OCI-LY1 (cell line): Measurements from ENCODE around the gene VDAC1.

Experiments used
- H2AFZ ChIP-seq: fragments of 200-600 bp; sonication (generic), shearing (Covaris generic); 2 replicates; pipeline ENCODE4 v1.6.0; 2014; ENCODE audit warnings: antibody characterized with exemption, mild to moderate bottlenecking, low read length
- H3F3A ChIP-seq: fragments of 200-600 bp; sonication (generic), shearing (Covaris generic); 2 replicates; pipeline ENCODE4 v1.6.0; 2014; ENCODE audit warnings: mild to moderate bottlenecking, antibody characterized with exemption, low read length, moderate library complexity; ENCODE audit not compliant: insufficient read depth
- H3K27ac ChIP-seq: fragments of 200-600 bp; sonication (generic); 2 replicates; pipeline ENCODE4 v1.5.1; 2014; ENCODE audit warnings: low read length, mixed run types, mild to moderate bottlenecking, low read depth; ENCODE audit not compliant: poor library complexity, severe bottlenecking
- H3K27me3 ChIP-seq: fragments of 200-600 bp; sonication (generic); 2 replicates; pipeline ENCODE4 v1.6.0; 2014; ENCODE audit warnings: antibody characterized with exemption, mild to moderate bottlenecking, low read length, moderate library complexity; ENCODE audit not compliant: insufficient read depth
- H3K36me3 ChIP-seq: fragments of 200-600 bp; sonication (generic); 2 replicates; pipeline ENCODE4 v1.6.1; 2014; ENCODE audit warnings: mild to moderate bottlenecking, antibody characterized with exemption, low read length, moderate library complexity, mixed read lengths; ENCODE audit not compliant: insufficient read depth
- H3K4me1 ChIP-seq: fragments of 200-600 bp; sonication (generic); 2 replicates; pipeline ENCODE4 v1.5.1; 2014; ENCODE audit warnings: mild to moderate bottlenecking, low read length, moderate library complexity; ENCODE audit not compliant: insufficient read depth, severe bottlenecking
- H3K4me2 ChIP-seq: fragments of 200-600 bp; sonication (generic), shearing (Covaris generic); 2 replicates; pipeline ENCODE4 v1.6.1; 2014; ENCODE audit warnings: low read length
- H3K4me3 ChIP-seq: fragments of 200-600 bp; sonication (generic); 2 replicates; pipeline ENCODE4 v1.5.1; 2014; ENCODE audit warnings: low read length, low read depth, mild to moderate bottlenecking, mixed read lengths; ENCODE audit not compliant: poor library complexity, severe bottlenecking
- H3K79me2 ChIP-seq: fragments of 200-600 bp; shearing (Covaris generic); 2 replicates; pipeline ENCODE4 v1.6.1; 2016; ENCODE audit warnings: mixed run types, low read length, mixed read lengths; ENCODE audit not compliant: insufficient read depth
- H3K9ac ChIP-seq: fragments of 200-600 bp; sonication (generic), shearing (Covaris generic); 2 replicates; pipeline ENCODE4 v1.6.1; 2014; ENCODE audit warnings: mild to moderate bottlenecking, low read length, mixed read lengths
- H3K9me2 ChIP-seq: fragments of 200-600 bp; sonication (generic), shearing (Covaris generic); 2 replicates; pipeline ENCODE4 v1.6.1; 2014; ENCODE audit warnings: low read depth, mild to moderate bottlenecking, low read length, mixed read lengths
- H3K9me3 ChIP-seq: fragments of 200-600 bp; shearing (Covaris generic); 2 replicates; pipeline ENCODE4 v1.6.1; 2014; ENCODE audit warnings: low read length, mixed read lengths
- H4K20me1 ChIP-seq: fragments of 200-600 bp; sonication (generic), shearing (Covaris generic); 2 replicates; pipeline ENCODE4 v1.6.0; 2016; ENCODE audit warnings: mild to moderate bottlenecking, low read length; ENCODE audit not compliant: insufficient read depth
- CTCF ChIP-seq: fragments of 200-600 bp; sonication (generic), shearing (Covaris generic); IDR thresholded peaks from 2 replicates; pipeline ENCODE4 v1.5.1; 2017; ENCODE audit warnings: mild to moderate bottlenecking, antibody characterized with exemption, low read length, moderate library complexity, mixed read lengths
- EZH2 ChIP-seq: fragments of 200-600 bp; sonication (generic), shearing (Covaris generic); IDR thresholded peaks from 2 replicates; pipeline ENCODE4 v1.8.0; 2017; ENCODE audit warnings: borderline replicate concordance, mixed run types, mild to moderate bottlenecking, antibody characterized with exemption, low read length, moderate library complexity, mixed read lengths

Gene VDAC1

GRCh38 chr5:133933670-133934295, 71.0 kb downstream of the VDAC1 start:
- Histone ChIP-seq H3K4me3 (no peak overlapping the region), H3K79me2 (no peaks in the 10 kb centered on the region), H3K4me1 (peaks cover 6% of the 10 kb centered on the region), H4K20me1 (no peaks in the 10 kb centered on the region), H2AFZ (no peak overlapping the region), H3K27me3 (peaks cover 4% of the 10 kb centered on the region; the same call in 1 of the 2 replicates), H3K36me3 (no peaks in the 10 kb centered on the region), H3K9me2 (no peaks in the 10 kb centered on the region), H3K9me3 (no peaks in the 10 kb centered on the region), H3F3A (no peaks in the 10 kb centered on the region), H3K4me2 (no peak overlapping the region), H3K27ac (no peak overlapping the region), H3K9ac (no peak overlapping the region)
- TF ChIP-seq CTCF = no peak
- TF ChIP-seq EZH2 = no peak

DNA sequence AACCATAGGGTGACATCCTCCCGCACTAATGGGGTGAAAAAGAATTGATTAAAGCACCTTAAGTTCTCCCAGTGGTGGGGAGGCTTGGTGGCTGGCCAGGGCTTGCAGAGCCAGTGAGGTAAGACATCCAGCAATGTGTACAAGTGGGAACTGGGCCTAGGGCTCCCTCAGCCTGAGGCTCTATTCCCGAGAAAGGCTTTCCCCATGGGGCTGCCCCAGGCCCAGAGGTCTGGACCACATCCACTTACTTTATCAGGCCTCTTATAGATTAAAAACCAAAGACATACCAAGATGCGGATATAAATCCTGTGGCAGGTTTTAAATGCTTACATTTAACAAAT, 71.6 kb downstream of the VDAC1 start:
- Histone ChIP-seq H3K4me3 (no peak overlapping the region), H3K9ac (no peak overlapping the region), H3K27me3 (peaks cover 4% of the 10 kb centered on the region; the same call in 1 of the 2 replicates), H3F3A (no peaks in the 10 kb centered on the region), H4K20me1 (no peaks in the 10 kb centered on the region), H3K4me2 (no peak overlapping the region), H3K9me2 (no peaks in the 10 kb centered on the region), H3K36me3 (no peaks in the 10 kb centered on the region), H3K27ac (no peak overlapping the region), H3K9me3 (no peaks in the 10 kb centered on the region), H2AFZ (no peak overlapping the region), H3K4me1 (peaks cover 6% of the 10 kb centered on the region), H3K79me2 (no peaks in the 10 kb centered on the region)
- TF ChIP-seq EZH2 (no peak), CTCF (no peak)

DNA sequence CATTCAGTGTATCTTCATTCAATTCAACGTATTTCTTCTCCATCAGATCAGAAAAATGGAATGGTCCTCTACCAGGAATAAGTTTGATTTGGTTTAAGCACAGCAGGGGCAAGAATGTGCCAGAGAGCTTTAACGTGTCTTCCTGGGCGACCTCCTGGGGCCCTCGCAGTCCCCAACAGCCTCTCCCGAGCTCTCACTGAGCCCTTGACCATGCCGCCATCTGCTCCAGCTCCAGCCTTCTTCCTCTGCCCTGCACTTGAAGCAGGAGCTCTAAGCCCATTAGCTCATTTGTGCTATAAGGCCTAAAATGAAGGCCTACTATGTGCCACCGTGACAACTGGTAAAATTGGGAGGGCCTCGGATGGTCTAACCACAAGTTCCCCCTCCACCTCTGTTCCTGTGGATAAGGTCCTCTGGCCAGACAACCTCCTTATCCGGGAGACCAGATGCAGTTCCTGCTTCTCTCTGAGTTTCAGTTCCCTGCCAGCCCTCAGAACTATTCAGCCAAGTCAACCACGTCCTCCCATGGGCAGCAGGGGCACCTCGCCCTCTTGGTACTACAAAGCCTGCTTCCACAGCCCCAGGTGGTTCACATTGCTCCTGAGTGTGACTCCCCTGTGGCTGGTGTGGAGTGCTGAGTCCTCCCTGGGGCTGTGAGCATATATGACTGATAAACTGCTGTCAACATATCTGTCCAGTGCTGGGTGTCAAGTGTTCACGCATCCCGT, 72.2 kb downstream of the VDAC1 start:
- Histone ChIP-seq H3K4me2 (no peak overlapping the region), H3K9me2 (no peaks in the 10 kb centered on the region)

More for the DNA sequence above, 72.2 kb downstream of the VDAC1 start:
- Histone ChIP-seq H3K4me3 (no peak overlapping the region), H3K79me2 (no peaks in the 10 kb centered on the region), H3K27ac (no peak overlapping the region), H3K4me1 (peaks cover 6% of the 10 kb centered on the region), H3K36me3 (no peaks in the 10 kb centered on the region), H3K9ac (no peak overlapping the region), H3F3A (no peaks in the 10 kb centered on the region), H3K9me3 (no peaks in the 10 kb centered on the region), H4K20me1 (no peaks in the 10 kb centered on the region), H2AFZ (no peak overlapping the region), H3K27me3 (peaks cover 4% of the 10 kb centered on the region; the same call in 1 of the 2 replicates)
- TF ChIP-seq CTCF = no peak
- no peak for TF ChIP-seq EZH2
